ENCODE measurements around the gene OR8H2. TPM values are rescaled to one million over a fixed set of nuclear protein-coding genes. Genes with fewer than 3 reads are reported as not detected.
"Not testable (repeated sequence)": the region's sequence is repeated elsewhere in the genome, so short reads cannot be mapped to it uniquely, and the experiment has no call there.

The OR8H2 gene
- total RNA-seq, result not detected
- polyA plus RNA-seq, result not detected
- long read RNA-seq, donor 1, result 0 reads
- long read RNA-seq, donor 2, result 0 reads
- long read RNA-seq, donor 3, result 0 reads

- no peak for ATAC-seq
- intact Hi-C loops (cut with DNase I), result no loop called here
- Histone ChIP-seq H3K36me3 (no peaks in the 10 kb centered on the region), H3K27ac (no peak within 1 kb of the TSS), H3K9me3 (peaks cover 0 to 9% (median 0%) of the 10 kb centered on the region in 11 donors), H3K4me3 (no peak within 1 kb of the TSS), H3K4me1 (no peaks in the 10 kb centered on the region), H3K27me3 (no peaks in the 10 kb centered on the region)
- no peak for TF ChIP-seq CTCF (IDR thresholded peaks at IDR 0.05)
- no peak for DNase-seq
These were observed at the start of gene OR8H2 for GRCh38 chr11:56103210-56103737. Gene OR8H2, plus strand, starts transcription at chr11:56103687. Its CDS starts 1,356 bp downstream, at chr11:56105043.

- H3K36me3 ChIP-seq; ATAC-seq; DNase-seq; H3K4me3 ChIP-seq; H3K4me1 ChIP-seq; intact Hi-C loops (cut with DNase I); H3K27ac ChIP-seq; H3K27me3 ChIP-seq: not testable (repeated sequence)
- 27 to 34% methylated on average over 4 of the region's 4 CpGs for WGBS, 2 donors
- peaks cover 0 to 16% (median 0%) of the 10 kb centered on the region in 11 donors for H3K9me3 ChIP-seq
These were observed 47.1 kb upstream of the OR8H2 start for GRCh38 chr11:56056366-56056765.

GRCh38 chr11:56057661-56058237 lies 45.7 kb upstream of the OR8H2 start:
- H3K27me3 ChIP-seq; H3K36me3 ChIP-seq; H3K4me1 ChIP-seq; H3K4me3 ChIP-seq; ATAC-seq; H3K27ac ChIP-seq; intact Hi-C loops (cut with DNase I); DNase-seq: not testable (repeated sequence)
- WGBS, 2 donors, result 9 to 14% methylated on average over 7 of the region's 7 CpGs
- H3K9me3 ChIP-seq, result peaks cover 0 to 16% (median 0%) of the 10 kb centered on the region in 11 donors

GRCh38 chr11:56058260-56058780 lies 45.2 kb upstream of the OR8H2 start:
- H3K4me1 ChIP-seq; H3K27ac ChIP-seq; DNase-seq; H3K27me3 ChIP-seq; ATAC-seq; H3K36me3 ChIP-seq; H3K4me3 ChIP-seq; intact Hi-C loops (cut with DNase I): not testable (repeated sequence)
- H3K9me3 ChIP-seq, result peaks cover 0 to 16% (median 0%) of the 10 kb centered on the region in 11 donors
- WGBS, 2 donors, result 65 to 83% methylated on average over 7 of the region's 7 CpGs

GRCh38 chr11:56066980-56067379 lies 36.5 kb upstream of the OR8H2 start:
- no peak overlapping the region for H3K4me3 ChIP-seq
- H3K9me3 ChIP-seq, result peaks cover 0 to 13% (median 3%) of the 10 kb centered on the region in 11 donors
- H3K27ac ChIP-seq, result no peak overlapping the region
- H3K4me1 ChIP-seq, result no peaks in the 10 kb centered on the region
- no peak for ATAC-seq
- DNase-seq, result no peak
- TF ChIP-seq CTCF (IDR thresholded peaks at IDR 0.05), result no peak
- intact Hi-C loops (cut with DNase I), result no loop called here
- H3K27me3 ChIP-seq, result no peaks in the 10 kb centered on the region
- 65 to 79% methylated on average over 2 of the region's 2 CpGs for WGBS, 2 donors
- no peaks in the 10 kb centered on the region for H3K36me3 ChIP-seq

GRCh38 chr11:56089697-56090096 lies 13.8 kb upstream of the OR8H2 start:
- no peaks in the 10 kb centered on the region for H3K4me1 ChIP-seq
- 75 to 83% methylated on average over 3 of the region's 3 CpGs for WGBS, 2 donors
- no peaks in the 10 kb centered on the region for H3K27me3 ChIP-seq
- intact Hi-C loops (cut with DNase I), result no loop called here
- TF ChIP-seq CTCF (IDR thresholded peaks at IDR 0.05), result no peak
- no peak overlapping the region for H3K4me3 ChIP-seq
- no peak overlapping the region for H3K27ac ChIP-seq
- peaks cover 0 to 12% (median 0%) of the 10 kb centered on the region in 11 donors for H3K9me3 ChIP-seq
- ATAC-seq, result no peak
- no peaks in the 10 kb centered on the region for H3K36me3 ChIP-seq
- no peak for DNase-seq

Data from heart right ventricle (tissue), 16 donors.